HG03064 (cell line): ENCODE measurements around the gene NKX6-1.

Experiments used
- ATAC-seq: cut with Tn5 transposase; IDR thresholded peaks from one replicate; pipeline ENCODE4 v1.9.1; 2021; ENCODE audit warnings: low read depth; ENCODE audit not compliant: unreplicated experiment

NKX6-1 gene

DNA sequence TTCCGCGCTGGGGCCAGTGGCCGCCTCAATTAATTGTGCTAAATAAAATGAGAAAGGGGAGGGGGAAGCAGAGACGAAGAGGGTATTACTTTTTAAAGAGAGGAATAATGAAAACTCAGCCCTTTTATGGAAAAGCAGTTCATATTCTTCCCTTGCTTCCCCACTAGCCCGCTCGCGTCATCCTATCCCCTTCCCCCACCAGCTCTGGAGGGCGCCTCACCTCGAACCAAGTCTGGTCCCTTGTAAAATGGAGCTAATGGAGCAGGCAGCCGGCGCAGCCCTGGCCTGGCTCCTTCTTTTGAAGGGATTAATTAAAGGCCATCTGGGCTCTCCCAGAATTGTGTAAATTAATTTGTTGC is 511 bp upstream of the NKX6-1 start:
- no peak for ATAC-seq

DNA sequence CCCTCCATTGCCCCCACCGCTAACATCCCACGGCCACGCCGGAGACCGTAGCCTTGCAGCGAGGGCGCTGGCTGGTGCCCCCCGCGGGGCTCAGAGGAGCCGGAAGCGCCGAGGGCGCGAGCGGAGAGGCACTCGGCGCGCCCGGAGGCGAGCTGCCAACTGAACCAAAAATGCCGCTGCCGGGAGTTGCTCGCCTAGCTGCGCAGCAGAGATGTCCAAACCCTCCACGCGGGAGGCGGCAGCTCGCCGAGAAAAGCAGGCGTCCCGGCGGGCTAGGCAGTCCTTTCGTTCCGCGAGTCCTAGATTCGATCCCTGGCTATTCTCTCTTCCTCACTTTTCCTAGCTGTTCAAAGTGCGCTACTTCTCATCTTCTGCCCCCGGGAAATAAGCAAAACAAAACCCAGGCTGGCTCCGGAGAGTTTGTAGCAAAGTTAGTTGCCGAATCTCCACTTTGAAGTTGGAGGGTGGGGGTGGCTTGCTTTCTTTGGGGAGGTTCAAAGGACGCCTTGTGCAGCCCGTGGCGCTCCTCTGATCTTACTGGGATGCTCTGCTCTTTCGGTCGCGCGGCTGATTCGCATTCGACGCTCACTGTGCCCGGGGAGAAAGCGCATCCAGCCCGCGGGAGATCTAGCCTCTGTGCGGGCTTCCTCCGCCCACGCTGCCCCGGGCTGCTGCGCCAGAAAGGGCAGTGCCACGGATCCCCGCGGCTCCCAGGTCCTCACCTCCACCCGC is 723 bp downstream of the NKX6-1 start:
- no peak for ATAC-seq

DNA sequence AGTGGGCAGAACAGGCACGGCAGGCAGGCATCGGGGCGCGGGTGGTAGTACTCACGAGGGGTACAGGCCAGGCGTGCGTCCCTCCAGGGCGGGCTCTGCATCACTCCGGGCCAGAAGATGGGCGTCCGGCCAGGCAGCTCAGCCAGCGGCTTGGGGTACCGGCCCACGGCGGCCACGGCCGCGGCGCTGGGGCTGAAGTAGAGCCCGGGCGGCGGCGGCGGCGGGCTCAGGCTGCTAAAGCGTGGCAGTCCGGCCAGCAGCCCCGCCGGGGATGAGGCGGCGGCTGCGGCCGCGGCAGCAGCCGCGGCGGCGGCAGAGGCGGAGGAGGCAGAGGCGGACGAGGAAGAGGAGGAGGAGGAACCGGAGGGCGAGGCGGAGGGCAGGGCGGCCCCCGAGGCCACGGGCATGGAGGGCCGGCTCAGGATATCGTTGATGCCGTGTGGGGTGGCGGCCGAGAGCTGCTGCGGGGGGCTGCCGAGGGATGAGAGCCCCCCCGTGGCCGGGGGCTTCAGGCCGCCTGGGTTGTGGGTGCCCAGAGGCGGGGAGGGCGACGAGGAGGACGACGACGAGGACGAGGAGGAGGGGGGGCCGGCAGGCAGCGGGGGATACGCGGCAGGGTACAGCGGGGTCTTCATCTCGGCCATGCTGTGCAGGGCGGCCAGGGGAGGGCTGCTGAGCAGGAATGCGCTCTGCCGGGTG is 1.4 kb downstream of the NKX6-1 start:
- ATAC-seq = no peak

DNA sequence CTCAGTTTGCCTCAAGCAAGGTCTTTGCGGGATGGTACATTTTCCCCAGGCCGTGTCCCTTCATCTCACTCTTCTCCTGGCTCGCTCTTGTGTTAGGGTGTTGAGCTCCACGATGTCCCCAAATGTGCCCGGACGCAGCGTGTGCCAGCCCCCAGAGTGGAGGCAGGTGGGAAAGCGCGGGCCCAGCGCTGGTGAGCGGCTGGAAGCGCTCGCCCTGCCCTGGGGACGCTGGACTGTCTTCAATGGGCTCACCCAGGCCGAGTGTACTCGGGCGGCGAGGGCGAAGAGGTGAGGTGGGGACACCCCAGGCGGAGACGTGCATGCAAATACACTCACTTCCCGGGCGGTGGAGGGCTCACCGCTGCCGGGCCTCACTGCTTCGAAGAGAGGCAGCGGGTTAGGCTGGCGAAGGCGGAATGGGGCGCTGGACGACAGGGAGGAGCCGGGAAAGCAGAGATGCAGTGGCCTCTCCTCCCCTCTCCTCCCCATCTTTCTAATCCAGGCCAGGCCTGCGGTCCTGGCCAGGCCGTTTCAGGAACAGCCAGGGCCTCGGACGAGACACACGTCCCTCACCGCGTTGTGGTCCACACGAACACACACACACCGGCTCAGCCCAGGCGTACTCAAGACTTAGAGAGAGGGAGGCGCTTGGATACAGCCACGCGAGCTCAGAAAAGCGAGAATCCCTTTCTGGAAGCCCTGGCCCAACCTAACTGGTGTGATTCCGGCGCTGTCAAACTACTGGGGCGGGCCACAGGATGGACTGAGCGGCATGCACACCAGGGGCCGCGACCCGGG is 2.2 kb downstream of the NKX6-1 start:
- no peak for ATAC-seq

DNA sequence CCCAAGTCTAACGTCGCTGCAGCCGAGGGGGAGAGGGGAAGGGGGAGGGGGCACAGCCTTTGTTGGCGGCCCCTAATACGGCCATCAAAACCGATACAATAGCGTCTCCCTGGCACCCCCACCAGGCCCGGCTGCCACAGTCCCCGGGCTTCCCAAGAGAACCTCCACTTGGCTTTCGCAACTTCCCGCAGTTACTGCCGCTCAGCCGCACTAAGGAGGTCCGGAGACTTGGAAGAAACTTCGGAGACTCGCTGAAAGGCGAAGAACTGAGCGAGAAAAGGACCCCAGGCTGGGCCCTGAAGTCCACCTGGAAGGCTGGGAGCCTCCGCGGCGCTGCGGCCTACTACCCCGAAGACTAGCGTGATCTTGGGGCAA is 2.8 kb downstream of the NKX6-1 start:
- ATAC-seq = no peak

DNA sequence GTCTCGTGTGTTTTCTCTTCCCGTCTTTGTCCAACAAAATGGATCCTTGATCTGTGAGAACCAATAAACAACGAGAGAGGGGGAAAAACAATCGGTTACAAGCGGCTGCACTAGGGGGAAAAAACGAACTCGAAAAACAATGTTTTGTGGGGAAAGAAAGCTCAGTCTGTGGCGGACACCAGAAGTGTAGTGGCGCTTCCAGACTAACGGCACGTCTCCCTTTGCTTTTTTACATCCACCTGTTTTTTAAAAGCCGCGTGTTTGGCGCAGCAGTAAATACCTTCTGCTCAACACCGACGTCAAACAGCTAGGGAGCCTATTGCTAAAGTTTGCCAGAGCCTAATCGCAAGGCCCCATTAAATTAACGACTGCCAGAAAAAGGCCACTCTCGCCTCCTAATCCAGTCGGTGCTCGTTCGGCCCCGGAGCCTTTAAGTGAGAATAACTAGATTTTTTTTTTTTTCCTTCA is 3.3 kb downstream of the NKX6-1 start:
- ATAC-seq = no peak

DNA sequence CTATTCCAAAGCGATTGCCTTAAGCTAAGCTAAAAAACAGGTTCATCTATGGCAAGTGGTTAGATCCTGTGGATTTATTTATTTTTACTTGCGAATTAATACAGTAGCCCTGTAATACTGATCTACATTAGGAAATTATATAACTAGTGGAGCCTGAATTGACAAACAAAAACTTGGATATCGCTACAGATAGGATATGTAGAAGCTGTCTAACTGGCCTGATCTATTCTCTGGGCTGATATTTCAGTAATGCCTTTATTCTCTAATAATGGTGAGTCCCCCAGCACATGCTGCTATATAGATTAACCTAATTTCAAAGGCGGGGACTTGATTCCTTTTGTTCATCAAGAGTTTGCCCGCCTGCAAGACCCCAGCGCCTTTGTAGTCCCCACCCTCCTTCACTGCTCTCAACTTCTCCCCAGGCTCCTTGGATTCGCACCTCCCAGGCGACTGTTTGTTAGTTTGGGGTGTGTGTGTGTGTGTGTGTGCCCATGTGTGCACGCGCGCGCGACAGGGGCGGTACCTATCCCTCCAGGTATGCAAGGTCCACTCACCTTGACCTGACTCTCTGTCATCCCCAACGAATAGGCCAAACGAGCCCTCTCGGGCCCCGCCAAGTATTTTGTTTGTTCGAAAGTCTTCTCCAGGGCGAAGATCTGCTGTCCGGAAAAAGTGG is 3.8 kb downstream of the NKX6-1 start:
- ATAC-seq = no peak

DNA sequence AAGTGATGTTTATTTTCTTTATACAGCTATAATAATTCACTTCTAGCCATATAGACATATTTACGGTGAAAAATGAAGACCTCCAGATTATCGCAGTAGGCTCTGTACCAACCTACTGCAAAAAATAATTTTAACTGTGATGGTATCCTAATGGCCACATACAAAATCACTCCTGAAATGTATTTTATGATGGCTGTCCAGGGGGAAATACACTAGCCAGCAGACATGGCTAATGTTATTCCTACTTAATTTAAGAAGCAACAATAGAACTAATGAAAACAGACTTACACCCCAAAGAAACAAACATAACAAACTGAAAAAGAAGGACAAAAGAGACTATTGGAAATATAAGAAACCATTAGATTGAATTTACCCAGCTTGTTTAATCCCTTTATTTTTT is 4.6 kb downstream of the NKX6-1 start:
- ATAC-seq = no peak

DNA sequence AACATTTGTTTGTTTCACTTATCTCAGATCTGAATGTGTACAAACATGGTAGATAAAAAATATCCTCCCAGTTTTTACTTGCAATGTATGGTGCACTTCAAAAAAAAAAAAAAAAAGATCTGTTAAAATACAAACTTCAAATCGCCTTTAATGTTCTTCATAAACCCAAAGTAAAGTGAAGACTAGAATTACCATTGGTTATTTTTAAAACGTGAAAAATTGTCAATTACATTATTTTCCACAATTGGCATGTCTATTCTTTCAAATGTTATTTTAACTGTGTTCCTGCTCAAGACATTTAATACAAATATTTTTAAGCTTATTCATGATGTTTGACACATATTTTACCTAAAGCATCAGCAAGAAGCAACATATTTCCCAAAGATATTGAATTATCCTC is 5.0 kb downstream of the NKX6-1 start:
- ATAC-seq = no peak

DNA sequence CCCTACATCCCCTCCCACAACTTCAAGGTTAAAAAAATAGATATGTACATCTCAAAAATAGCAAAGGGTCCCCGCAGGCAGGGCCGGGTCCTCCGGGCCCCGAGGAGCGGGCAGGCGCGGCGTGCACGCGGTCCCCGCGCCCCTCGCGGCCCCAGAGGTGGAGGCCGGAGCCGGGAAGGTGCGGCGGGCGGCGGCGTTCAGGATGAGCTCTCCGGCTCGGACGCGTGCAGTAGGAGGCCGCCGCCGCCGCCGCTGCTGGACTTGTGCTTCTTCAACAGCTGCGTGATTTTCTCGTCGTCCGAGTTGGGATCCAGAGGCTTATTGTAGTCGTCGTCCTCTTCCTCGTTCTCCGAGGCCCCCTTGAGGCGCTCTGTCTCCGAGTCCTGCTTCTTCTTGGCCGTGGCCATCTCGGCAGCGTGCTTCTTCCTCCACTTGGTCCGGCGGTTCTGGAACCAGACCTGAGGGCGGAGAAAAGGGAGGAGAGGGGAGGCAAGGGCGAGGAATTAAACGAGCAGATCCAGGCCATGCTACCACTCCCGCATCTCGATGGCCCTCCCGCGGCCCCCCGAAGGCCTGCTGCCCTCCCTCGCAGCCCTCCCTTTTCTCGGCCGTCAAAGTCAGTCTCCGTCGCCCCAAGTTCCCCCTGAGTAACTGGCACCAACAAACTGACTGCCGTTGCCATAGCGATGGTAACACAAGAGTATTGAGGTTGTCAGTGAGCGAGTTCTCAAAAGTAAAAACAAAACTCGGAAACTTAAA is 5.8 kb downstream of the NKX6-1 start:
- no peak for ATAC-seq

DNA sequence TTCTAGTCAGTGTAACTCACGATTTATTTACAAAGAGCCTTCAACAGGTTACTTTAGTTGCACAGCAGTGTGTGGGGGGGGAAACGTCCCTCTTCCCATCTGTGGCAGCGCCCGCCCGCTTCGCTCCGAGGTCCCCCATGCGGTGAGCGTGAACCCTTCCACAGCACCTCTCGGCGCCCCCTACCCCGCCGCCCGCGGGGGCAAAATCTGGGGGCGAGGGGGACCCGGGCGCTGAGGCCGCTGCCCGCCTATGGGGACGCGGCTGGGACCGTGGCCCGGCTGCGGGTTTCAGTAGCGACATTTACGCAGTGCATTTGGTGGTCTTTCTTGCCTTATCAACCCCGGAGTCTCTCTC is 6.4 kb downstream of the NKX6-1 start:
- ATAC-seq = no peak

DNA sequence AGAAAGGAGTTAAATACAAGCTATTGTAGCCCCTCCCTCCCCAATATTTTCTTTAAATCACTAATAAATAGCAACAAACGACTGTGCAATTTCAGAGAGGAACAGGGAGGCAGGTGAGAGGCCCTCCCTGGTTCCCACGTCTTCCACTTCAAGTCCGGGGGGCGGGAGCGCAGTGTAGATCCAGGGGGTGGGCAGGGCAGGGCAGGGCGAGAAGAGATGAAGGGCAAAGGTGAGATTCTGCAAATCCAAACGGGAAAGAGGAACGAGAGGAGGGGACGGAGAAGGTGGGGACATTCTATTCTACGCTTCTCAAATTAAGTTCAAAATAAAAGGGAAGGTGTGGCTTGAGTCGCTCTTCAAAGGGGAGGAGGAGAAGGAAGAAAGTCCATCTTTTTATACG is 6.8 kb downstream of the NKX6-1 start:
- no peak for ATAC-seq

DNA sequence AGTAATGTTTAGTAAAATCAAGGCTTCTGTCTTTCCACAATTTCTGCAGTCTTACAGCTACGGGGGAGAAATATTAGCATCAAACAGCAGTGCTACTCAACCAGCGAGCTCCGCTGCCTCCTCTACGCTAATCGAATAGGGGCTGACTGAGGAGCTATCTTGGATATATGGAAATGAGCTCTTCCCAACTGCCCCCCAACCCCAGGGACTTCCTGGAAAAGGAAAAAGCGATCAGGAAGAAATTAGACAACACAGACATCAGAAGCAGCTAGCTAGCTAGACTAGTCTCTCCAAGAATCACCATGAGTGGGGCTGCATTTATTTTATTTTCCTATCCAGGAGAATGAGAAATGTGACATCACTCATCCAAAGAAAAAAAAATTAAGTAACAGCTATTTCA is 7.6 kb downstream of the NKX6-1 start:
- ATAC-seq = no peak

DNA sequence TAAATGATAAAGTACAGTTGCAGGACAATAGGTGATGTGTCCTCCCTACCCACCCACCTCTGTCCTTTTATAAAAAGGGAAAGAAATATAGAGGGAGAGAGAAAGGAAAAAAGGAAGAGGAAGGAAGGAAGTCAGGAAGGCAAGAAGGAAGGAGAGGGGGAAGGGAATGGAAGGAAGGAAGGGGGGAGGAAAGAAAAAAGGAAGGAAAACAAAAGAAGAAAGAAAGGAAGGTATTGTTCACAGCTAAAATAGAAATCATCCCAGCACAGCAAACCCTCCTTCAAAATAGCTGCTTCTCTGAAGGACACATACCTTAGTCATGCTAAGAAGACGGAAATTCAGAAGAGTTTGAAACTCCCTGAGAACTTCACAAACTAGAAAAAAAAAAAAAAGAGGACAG is 8.4 kb downstream of the NKX6-1 start:
- no peak for ATAC-seq

DNA sequence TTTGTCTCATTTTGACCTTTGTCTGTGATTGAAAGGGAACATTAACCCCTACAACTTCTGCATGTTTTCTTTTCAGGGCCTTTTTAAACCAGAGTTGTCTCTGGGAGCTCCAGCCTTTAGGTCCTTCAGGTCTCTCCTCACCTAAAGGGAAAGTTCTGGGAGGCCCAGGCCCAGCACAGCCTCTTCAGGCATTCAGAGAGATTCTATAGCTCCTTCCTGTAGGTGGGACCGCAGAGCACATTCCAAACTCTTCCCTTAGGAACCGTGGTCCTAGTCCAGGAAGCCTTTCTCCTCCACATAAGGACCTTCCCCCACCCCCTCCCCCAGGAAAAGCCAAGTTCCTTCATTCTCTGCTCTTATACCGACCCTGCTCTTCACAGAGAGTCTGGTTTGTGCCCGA is 14.9 kb downstream of the NKX6-1 start:
- no peak for ATAC-seq

DNA sequence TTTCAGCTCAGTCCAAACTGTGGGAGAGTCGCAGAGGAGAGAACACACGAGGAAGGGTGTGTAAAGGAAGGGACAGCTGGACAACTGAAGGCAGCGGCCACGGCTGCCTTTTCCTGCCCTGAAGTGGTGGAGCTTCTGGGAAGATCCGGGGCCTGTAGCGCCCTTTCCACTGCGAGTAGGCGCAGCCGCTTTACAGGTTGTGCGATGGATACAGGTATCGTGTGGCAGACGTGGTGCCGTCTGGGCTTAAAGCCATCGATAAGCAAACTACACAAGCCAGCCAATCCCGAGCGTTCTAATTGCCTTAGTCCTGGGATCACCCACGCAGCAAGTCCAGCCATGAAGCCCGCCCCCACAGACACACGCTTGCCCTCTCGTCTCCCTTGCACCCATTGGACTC is 15.4 kb downstream of the NKX6-1 start:
- no peak for ATAC-seq

DNA sequence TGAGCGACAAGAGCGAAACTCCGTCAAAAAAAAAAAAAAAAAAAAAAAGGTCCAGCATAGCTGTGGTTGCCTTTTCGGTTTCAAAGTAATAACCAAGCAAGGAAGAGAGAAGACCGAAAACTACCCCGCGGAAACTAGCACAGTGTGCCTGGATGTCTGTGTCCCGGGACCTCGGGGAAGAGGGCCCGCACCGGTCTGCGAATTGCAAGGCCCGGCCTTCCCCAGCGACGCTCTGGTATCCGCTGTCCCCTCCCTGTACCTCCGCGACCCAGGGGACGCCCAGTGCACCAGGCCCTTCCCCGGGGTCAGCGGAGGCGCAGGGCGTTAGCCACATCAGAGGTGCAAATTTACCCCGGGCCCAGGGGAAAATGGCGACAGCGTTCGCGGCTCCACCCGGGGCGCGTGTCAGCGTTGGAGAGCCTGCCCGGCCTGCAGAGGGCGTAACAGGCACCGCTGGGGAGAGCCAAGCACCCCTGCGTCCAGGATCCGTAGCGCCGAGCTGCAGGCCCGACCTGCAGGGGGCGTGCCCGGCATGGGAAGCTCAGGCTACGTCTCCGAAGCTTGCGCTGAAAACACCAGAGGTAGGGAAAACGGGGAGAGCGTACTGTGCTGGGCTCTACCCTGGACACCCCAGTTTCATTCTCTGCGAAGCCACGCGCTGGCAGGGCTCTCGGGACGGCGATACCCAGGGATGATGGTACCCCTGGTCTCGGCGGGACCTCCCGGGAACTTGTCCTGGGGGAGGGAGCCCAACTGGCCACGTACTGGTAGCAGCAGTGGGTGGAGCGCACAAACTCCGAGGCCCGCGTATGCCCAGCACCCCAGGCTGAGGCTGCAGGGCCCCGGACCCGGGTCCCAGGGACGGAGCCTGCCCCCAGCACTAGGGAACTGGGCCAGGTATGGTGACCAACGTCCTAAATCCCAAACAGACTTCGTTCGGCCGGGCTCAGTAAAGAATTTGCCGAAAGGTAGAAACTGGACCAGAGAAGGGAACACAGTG is 16.2 kb downstream of the NKX6-1 start:
- no peak for ATAC-seq

DNA sequence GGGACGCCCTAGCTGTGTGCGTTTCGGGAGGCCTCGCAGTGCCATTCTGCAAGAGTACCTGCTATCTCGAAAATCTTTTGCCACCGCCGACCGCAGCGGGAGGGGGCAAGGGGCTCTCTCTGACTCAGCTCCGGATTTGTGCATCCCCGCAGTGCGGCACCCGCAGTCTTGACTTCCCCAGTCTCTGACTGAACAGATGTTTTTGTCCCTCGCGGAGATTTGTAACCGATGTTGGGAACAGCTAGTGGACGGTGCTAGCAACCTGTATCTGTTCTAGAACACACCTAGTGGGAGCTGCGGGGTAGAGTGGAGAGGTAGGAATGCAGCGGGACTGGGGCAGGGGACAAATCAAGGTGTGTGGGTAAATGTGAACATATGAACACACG is 17.2 kb downstream of the NKX6-1 start:
- ATAC-seq = no peak
